Brain microvascular endothelial cell (primary cell): ENCODE data around the gene AFAP1L2.

Source experiments
- DNase-seq: peaks from one replicate; pipeline ENCODE4 v3.0.0-alpha.2; 2020
- H3K27ac ChIP-seq: fragments of 250-450 bp; sonication (Bioruptor Pico); 2 replicates; pipeline ENCODE4 v1.5.1; 2020; ENCODE audit warnings: mild to moderate bottlenecking, moderate library complexity
- H3K27me3 ChIP-seq: fragments of 250-450 bp; sonication (Bioruptor Pico); replicated peaks from 2 replicates; pipeline ENCODE4 v1.5.1; 2020; ENCODE audit warnings: mild to moderate bottlenecking
- H3K36me3 ChIP-seq: fragments of 250-450 bp; sonication (Bioruptor Pico); replicated peaks from 2 replicates; pipeline ENCODE4 v1.5.1; 2020; ENCODE audit warnings: mild to moderate bottlenecking
- H3K4me3 ChIP-seq: 2 replicates; pipeline ENCODE4 v1.5.1; 2011; ENCODE audit warnings: low read depth, mild to moderate bottlenecking, control low read depth, low read length, moderate library complexity
- CTCF ChIP-seq: IDR thresholded peaks from 2 replicates; pipeline ENCODE4 v1.5.1; 2011; ENCODE audit warnings: low read depth, mild to moderate bottlenecking, moderate library complexity, low read length, control low read depth, inconsistent platforms; ENCODE audit errors: missing control alignments
- in situ Hi-C: cut with HindIII; loops from 2 replicates; pipeline ENCODE4 v1.10.0; 2017; ENCODE audit warnings: low sequenced_read_pairs, low pct_ligation_motif_present

Gene AFAP1L2

GRCh38 chr10:114313139-114313538 is 91.2 kb downstream of the AFAP1L2 start:
- Histone ChIP-seq H3K27ac (no peak overlapping the region), H3K4me3 (no peak overlapping the region), H3K36me3 (no peaks in the 10 kb centered on the region), H3K27me3 (no peaks in the 10 kb centered on the region)
- no peak for DNase-seq
- no peak for TF ChIP-seq CTCF
- in situ Hi-C loops: loop anchor here (25.0 kb wide), 1 partner anchor 374 kb away; no protein-coding TSS in a partner anchor

DNA sequence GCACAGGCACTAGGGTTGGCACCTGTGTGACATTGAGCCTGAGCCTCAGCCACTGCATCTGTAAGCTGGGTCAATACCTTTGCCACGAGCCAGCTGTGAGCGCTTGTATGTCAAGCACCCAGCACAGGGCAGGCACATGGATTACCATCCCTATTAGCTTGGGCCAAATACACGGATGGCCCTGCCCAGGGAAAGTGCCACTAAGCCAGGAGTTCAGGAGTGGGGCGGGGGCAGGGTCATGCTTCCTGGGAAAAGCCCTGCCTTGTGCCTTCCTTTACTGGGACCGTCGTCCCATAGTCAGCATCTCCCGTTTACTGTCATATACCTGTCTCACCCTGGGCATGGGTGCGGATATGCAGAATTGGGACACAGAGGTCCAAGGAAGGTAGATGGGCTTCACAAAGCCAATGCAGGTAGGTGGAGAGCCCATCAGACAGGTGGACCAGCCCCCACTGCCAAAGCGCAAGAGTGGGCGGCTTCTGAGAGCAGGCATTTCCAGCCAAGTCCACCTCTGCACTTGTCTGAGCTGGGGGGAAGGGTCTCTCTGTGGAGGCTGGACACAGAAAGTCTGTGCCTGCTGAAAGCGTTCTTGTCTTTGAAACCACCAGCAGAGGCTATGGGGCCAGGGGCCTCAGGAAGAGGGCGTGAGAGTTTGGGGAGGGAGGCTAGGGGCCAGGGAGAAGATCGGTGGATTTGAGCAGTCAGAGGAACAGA is 92.6 kb downstream of the AFAP1L2 start:
- no peak overlapping the region for H3K4me3 ChIP-seq
- no peaks in the 10 kb centered on the region for H3K36me3 ChIP-seq
- no peaks in the 10 kb centered on the region for H3K27me3 ChIP-seq
- no peak for DNase-seq
- TF ChIP-seq CTCF: no peak
- no peak overlapping the region for H3K27ac ChIP-seq
- in situ Hi-C loops: loop anchor here (25.0 kb wide), 1 partner anchor 376 kb away; no protein-coding TSS in a partner anchor

DNA sequence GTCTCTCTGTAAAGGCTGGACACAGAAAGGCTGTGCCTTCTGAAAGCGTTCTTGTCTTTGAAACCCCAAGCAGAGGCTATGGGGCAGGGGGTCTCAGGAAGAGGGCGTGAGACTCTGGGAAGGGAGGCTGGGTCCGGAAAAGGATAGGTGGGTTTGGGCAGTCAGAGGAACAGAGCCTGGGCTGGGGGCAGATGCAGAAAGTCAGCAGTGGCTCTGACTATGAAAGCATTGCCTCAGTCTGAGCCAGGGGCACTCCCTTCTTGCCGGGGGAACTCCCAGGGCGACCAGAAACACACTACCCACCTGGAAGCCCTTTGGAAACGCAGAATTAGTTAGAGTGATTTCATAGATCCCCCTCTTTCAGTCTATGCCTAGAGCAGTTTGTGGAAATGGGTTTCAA is 93.3 kb downstream of the AFAP1L2 start:
- Histone ChIP-seq H3K27ac (no peak overlapping the region), H3K36me3 (no peaks in the 10 kb centered on the region), H3K27me3 (no peaks in the 10 kb centered on the region), H3K4me3 (no peak overlapping the region)
- in situ Hi-C loops: loop anchor here (25.0 kb wide), 1 partner anchor 376 kb away; no protein-coding TSS in a partner anchor
- DNase-seq: no peak
- TF ChIP-seq CTCF: no peak

- Histone ChIP-seq H3K27me3 (no peaks in the 10 kb centered on the region), H3K27ac (no peak overlapping the region), H3K4me3 (no peak overlapping the region), H3K36me3 (no peaks in the 10 kb centered on the region)
- in situ Hi-C loops: loop anchor here (25.0 kb wide), 1 partner anchor 377 kb away; no protein-coding TSS in a partner anchor
- DNase-seq: no peak
- TF ChIP-seq CTCF: no peak
These were observed 94.0 kb downstream of the AFAP1L2 start for GRCh38 chr10:114310346-114310745.

DNA sequence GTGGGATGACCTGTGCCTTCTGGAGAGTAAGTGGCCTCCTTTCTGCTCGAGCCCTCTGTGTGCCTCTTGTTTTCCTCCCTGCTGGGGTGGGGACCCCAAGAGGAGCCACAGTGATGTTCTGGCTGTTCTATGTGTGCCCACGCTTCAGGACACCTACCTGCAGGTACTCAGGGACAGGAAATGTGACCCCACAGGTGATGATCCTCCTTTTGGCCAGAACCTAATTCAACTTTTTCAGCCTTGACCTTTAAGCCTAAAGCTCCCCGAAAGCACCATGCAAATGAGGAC is 95.0 kb downstream of the AFAP1L2 start:
- H3K4me3 ChIP-seq: no peak overlapping the region
- H3K36me3 ChIP-seq: no peaks in the 10 kb centered on the region
- DNase-seq: no peak
- in situ Hi-C loops: loop anchor here (25.0 kb wide), 1 partner anchor 378 kb away; no protein-coding TSS in a partner anchor
- H3K27ac ChIP-seq: no peak overlapping the region
- H3K27me3 ChIP-seq: no peaks in the 10 kb centered on the region
- no peak for TF ChIP-seq CTCF
